Measurements from ENCODE around the gene GNA15. TPM values are rescaled to one million over a fixed set of nuclear protein-coding genes. Genes with fewer than 3 reads are reported as not detected.

Gene GNA15
- total RNA-seq, 1 donor = 258 TPM

- DNase-seq (ENCODE audit: low read depth in 2 of 3, low spot score in 2 of 3) = no peak
Observed at GRCh38 chr19:3119693-3120380, 16.0 kb upstream of the GNA15 start.

GRCh38 chr19:3120611-3121276 is 15.1 kb upstream of the GNA15 start:
- DNase-seq (ENCODE audit: low read depth in 2 of 3, low spot score in 2 of 3) = no peak

GRCh38 chr19:3121396-3121795 is 14.4 kb upstream of the GNA15 start:
- no peak for DNase-seq (ENCODE audit: low read depth in 2 of 3, low spot score in 2 of 3)

- no peak for DNase-seq (ENCODE audit: low read depth in 2 of 3, low spot score in 2 of 3)
Observed at GRCh38 chr19:3121821-3122511, 13.9 kb upstream of the GNA15 start.

GRCh38 chr19:3122512-3122870 is 13.3 kb upstream of the GNA15 start:
- no peak for DNase-seq (ENCODE audit: low read depth in 2 of 3, low spot score in 2 of 3)

GRCh38 chr19:3123088-3123721 is 12.6 kb upstream of the GNA15 start:
- no peak for DNase-seq (ENCODE audit: low read depth in 2 of 3, low spot score in 2 of 3)

GRCh38 chr19:3123956-3124355 is 11.9 kb upstream of the GNA15 start:
- no peak for DNase-seq (ENCODE audit: low read depth in 2 of 3, low spot score in 2 of 3)

- DNase-seq (ENCODE audit: low read depth in 2 of 3, low spot score in 2 of 3) = no peak
Observed at GRCh38 chr19:3124630-3125029, 11.2 kb upstream of the GNA15 start.

- DNase-seq (ENCODE audit: low read depth in 2 of 3, low spot score in 2 of 3) = peak; percentile 49 to 82 (median 70)
Observed at GRCh38 chr19:3125900-3126524, 9.8 kb upstream of the GNA15 start.

GRCh38 chr19:3129112-3129511 is 6.7 kb upstream of the GNA15 start:
- DNase-seq (ENCODE audit: low read depth in 2 of 3, low spot score in 2 of 3) = no peak

- DNase-seq (ENCODE audit: low read depth in 2 of 3, low spot score in 2 of 3) = no peak
Observed at GRCh38 chr19:3131168-3131567, 4.7 kb upstream of the GNA15 start.

- DNase-seq (ENCODE audit: low read depth in 2 of 3, low spot score in 2 of 3) = peak; percentile 35 to 98 (median 96)
Observed at GRCh38 chr19:3132971-3133792, 2.7 kb upstream of the GNA15 start.

GRCh38 chr19:3133793-3134116 is 2.1 kb upstream of the GNA15 start:
- DNase-seq (ENCODE audit: low read depth in 2 of 3, low spot score in 2 of 3) = no peak

GRCh38 chr19:3136684-3137055 is 837 bp downstream of the GNA15 start:
- no peak for DNase-seq (ENCODE audit: low read depth in 2 of 3, low spot score in 2 of 3)

- DNase-seq (ENCODE audit: low read depth in 2 of 3, low spot score in 2 of 3) = no peak
Observed at GRCh38 chr19:3137119-3137518, 1.3 kb downstream of the GNA15 start.

GRCh38 chr19:3138268-3138667 is 2.4 kb downstream of the GNA15 start:
- DNase-seq (ENCODE audit: low read depth in 2 of 3, low spot score in 2 of 3) = no peak

GRCh38 chr19:3140667-3141038 is 4.8 kb downstream of the GNA15 start:
- DNase-seq (ENCODE audit: low read depth in 2 of 3, low spot score in 2 of 3) = no peak

GRCh38 chr19:3142292-3142670 is 6.4 kb downstream of the GNA15 start:
- DNase-seq (ENCODE audit: low read depth in 2 of 3, low spot score in 2 of 3) = peak in 1 of 3 donors; percentile 74

GRCh38 chr19:3142781-3143337 is 7.0 kb downstream of the GNA15 start:
- DNase-seq (ENCODE audit: low read depth in 2 of 3, low spot score in 2 of 3) = no peak
